Mesothelial cell of epicardium (in vitro differentiated cells): ENCODE measurements around the gene GEMIN7. TPM values are rescaled to one million over a fixed set of nuclear protein-coding genes. Genes with fewer than 3 reads are reported as not detected.

Experiments used
- DNase-seq, 2 experiments: peaks; one replicate each; pipeline ENCODE4 v3.0.0; 2021; ENCODE audit warnings: low spot score in 2 of 2; ENCODE audit not compliant: unreplicated experiment in 2 of 2
- H3K27ac Mint-ChIP-seq: 2 replicates; pipeline ENCODE4 v1.8.0; 2021; ENCODE audit warnings: mixed read lengths
- H3K27me3 Mint-ChIP-seq: 2 replicates; pipeline ENCODE4 v1.8.0; 2021; ENCODE audit warnings: low read depth, mixed read lengths
- H3K36me3 Mint-ChIP-seq: 2 replicates; pipeline ENCODE4 v1.8.0; 2021; ENCODE audit warnings: mixed read lengths
- H3K4me1 Mint-ChIP-seq: 2 replicates; pipeline ENCODE4 v1.8.0; 2021; ENCODE audit warnings: mixed read lengths
- H3K4me3 Mint-ChIP-seq: 2 replicates; pipeline ENCODE4 v1.8.0; 2021; ENCODE audit warnings: mild to moderate bottlenecking, moderate library complexity, mixed read lengths
- H3K9me3 Mint-ChIP-seq: 2 replicates; pipeline ENCODE4 v1.8.0; 2021; ENCODE audit warnings: mixed read lengths
- total RNA-seq: library from RNA; stranded (reverse); gene quantifications from 3 replicates; pipeline ENCODE4 v1.2.1, GENCODE V29; 2021
- TF ChIP-seq, protein P1 (sequence below): fragments of 200-600 bp; sonication (generic); IDR thresholded peaks from one replicate; pipeline ENCODE4 v1.5.0; 2021; ENCODE audit warnings: antibody characterized with exemption; ENCODE audit not compliant: unreplicated experiment

GEMIN7 gene
- total RNA-seq, 1 donor from 2014 or later: 27.5 TPM

DNA sequence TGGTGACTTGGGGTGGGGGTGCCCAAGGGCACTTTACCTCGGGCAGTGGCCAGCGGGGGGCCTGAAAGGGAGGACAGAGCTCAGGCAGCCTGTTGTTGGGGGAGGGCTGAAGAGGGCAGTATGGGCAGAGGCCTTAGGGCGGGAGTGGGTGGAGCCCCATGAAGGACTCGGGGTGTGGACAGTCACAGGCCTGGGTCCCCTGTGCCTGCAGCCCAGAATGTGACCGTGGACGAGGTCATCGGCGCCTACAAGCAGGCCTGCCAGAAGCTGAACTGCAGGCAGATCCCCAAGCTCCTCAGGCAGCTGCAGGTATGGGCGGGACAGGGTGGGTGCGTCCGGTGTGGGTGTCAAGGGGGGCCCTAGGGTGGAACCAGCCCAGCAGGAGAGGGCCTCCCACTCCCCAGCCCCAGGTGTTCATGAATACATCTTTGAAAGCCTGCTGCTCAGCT lies 59.3 kb downstream of the GEMIN7 start:
- Mint-ChIP-seq H3K4me1 (peaks cover 8% of the 10 kb centered on the region), H3K4me3 (no peak overlapping the region), H3K9me3 (no peaks in the 10 kb centered on the region), H3K27ac (peak overlapping the region; percentile 15), H3K27me3 (no peaks in the 10 kb centered on the region), H3K36me3 (peaks cover 10% of the 10 kb centered on the region)
- TF ChIP-seq, protein P1, sequence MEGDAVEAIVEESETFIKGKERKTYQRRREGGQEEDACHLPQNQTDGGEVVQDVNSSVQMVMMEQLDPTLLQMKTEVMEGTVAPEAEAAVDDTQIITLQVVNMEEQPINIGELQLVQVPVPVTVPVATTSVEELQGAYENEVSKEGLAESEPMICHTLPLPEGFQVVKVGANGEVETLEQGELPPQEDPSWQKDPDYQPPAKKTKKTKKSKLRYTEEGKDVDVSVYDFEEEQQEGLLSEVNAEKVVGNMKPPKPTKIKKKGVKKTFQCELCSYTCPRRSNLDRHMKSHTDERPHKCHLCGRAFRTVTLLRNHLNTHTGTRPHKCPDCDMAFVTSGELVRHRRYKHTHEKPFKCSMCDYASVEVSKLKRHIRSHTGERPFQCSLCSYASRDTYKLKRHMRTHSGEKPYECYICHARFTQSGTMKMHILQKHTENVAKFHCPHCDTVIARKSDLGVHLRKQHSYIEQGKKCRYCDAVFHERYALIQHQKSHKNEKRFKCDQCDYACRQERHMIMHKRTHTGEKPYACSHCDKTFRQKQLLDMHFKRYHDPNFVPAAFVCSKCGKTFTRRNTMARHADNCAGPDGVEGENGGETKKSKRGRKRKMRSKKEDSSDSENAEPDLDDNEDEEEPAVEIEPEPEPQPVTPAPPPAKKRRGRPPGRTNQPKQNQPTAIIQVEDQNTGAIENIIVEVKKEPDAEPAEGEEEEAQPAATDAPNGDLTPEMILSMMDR: no peak
- no peak for DNase-seq

DNA sequence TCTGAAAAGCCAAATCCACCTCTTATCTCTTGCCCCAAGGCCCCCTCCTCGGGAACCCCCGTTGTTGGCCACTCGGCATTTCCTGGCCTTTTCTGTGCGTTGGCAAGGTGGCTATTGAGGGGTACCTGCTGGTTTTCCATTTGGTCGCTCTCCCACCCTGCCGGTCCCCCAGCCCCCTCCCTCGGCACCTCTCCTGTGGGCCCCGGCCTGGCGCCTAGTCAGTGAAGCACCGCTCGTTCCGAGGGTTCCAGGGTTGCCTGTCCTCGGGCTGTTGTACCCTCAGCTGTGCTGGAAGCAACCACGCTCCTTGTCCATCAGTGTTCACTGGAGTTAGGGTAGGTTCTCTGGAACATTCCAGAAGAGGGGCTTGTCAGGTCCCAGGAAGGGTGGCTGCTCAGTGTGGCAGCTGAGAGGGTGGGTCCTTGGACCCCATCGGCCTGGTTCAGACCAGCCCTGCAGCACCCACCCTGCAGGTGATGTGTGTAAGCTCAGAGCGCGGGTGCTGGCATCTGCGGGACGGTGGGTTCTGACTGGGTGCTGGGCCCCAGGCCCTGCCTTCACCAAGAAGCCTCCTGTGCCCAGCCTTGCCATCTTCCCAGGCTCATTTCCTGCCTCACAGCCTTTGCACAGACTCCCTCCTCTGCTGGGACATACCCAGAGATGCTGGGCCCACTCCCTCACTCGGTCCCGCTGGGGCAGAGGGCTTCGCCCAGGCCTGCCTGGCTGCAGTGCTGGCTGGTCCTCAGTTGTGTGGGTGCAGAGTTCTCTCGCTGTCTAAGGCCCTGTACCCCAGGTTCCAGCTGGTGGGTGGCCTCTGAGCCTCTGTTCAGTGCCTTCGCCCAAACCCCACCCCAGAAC lies 60.5 kb downstream of the GEMIN7 start:
- no peak for DNase-seq
- Mint-ChIP-seq H3K36me3 (peaks cover 10% of the 10 kb centered on the region), H3K27me3 (no peaks in the 10 kb centered on the region), H3K4me1 (peaks cover 8% of the 10 kb centered on the region), H3K4me3 (no peak overlapping the region), H3K27ac (no peak overlapping the region), H3K9me3 (no peaks in the 10 kb centered on the region)
- TF ChIP-seq, protein P1: no peak

GRCh38 chr19:45140144-45140503 lies 61.1 kb downstream of the GEMIN7 start:
- H3K4me1 Mint-ChIP-seq: peaks cover 8% of the 10 kb centered on the region
- DNase-seq: no peak
- H3K36me3 Mint-ChIP-seq: peaks cover 10% of the 10 kb centered on the region
- no peak overlapping the region for H3K4me3 Mint-ChIP-seq
- H3K27me3 Mint-ChIP-seq: no peaks in the 10 kb centered on the region
- TF ChIP-seq, protein P1: no peak
- no peaks in the 10 kb centered on the region for H3K9me3 Mint-ChIP-seq
- H3K27ac Mint-ChIP-seq: no peak overlapping the region

- H3K4me1 Mint-ChIP-seq: peaks cover 8% of the 10 kb centered on the region
- no peaks in the 10 kb centered on the region for H3K27me3 Mint-ChIP-seq
- TF ChIP-seq, protein P1: no peak
- H3K9me3 Mint-ChIP-seq: no peaks in the 10 kb centered on the region
- DNase-seq: no peak
- H3K27ac Mint-ChIP-seq: no peak overlapping the region
- H3K36me3 Mint-ChIP-seq: peaks cover 10% of the 10 kb centered on the region
- no peak overlapping the region for H3K4me3 Mint-ChIP-seq
Measured at GRCh38 chr19:45140533-45140932, 61.5 kb downstream of the GEMIN7 start.

Other genes starting within 250 kb of the GEMIN7 start
- 291 to 300 TPM (median 299 TPM) in 3 replicates for gene NECTIN2, start 233.0 kb upstream of the GEMIN7 start, total RNA-seq
- 47.7 to 49.8 TPM (median 47.8 TPM) in 3 replicates for gene TOMM40, start 188.0 kb upstream of the GEMIN7 start, total RNA-seq
- gene APOE, start 173.5 kb upstream of the GEMIN7 start, total RNA-seq: 285 to 290 TPM (median 289 TPM) in 3 replicates
- gene APOC1, start 164.7 kb upstream of the GEMIN7 start, total RNA-seq: 18.6 to 20.0 TPM (median 18.6 TPM) in 3 replicates
- not detected in 3 replicates for gene APOC4, start 137.0 kb upstream of the GEMIN7 start, total RNA-seq
- not detected in 3 replicates for gene APOC2, start 133.2 kb upstream of the GEMIN7 start, total RNA-seq
- gene CLPTM1, start 123.9 kb upstream of the GEMIN7 start, total RNA-seq: 85.6 to 89.6 TPM (median 85.6 TPM) in 3 replicates
- gene RELB, start 77.8 kb upstream of the GEMIN7 start, total RNA-seq: 18.5 to 20.8 TPM (median 18.7 TPM) in 3 replicates
- 132 to 133 TPM (median 133 TPM) in 3 replicates for gene CLASRP, start 40.2 kb upstream of the GEMIN7 start, total RNA-seq
- 0.99 to 1.1 TPM (median 1.1 TPM) in 3 replicates for gene ZNF296, start 2.8 kb upstream of the GEMIN7 start, total RNA-seq
- gene PPP1R37, start 13.9 kb downstream of the GEMIN7 start, total RNA-seq: 36.2 to 40.7 TPM (median 38.9 TPM) in 3 replicates
- gene NKPD1, start 81.7 kb downstream of the GEMIN7 start, total RNA-seq: 0.54 to 1.1 TPM (median 0.71 TPM) in 3 replicates
- 42.8 to 48.0 TPM (median 46.7 TPM) in 3 replicates for gene TRAPPC6A, start 99.0 kb downstream of the GEMIN7 start, total RNA-seq
- 8.0 to 10.3 TPM (median 8.9 TPM) in 3 replicates for gene BLOC1S3, start 99.5 kb downstream of the GEMIN7 start, total RNA-seq
- 1.4 to 1.7 TPM (median 1.6 TPM) in 3 replicates for gene EXOC3L2, start 166.1 kb downstream of the GEMIN7 start, total RNA-seq
- gene MARK4, start 172.0 kb downstream of the GEMIN7 start, total RNA-seq: 58.6 to 64.9 TPM (median 63.7 TPM) in 3 replicates
- not detected in 3 replicates for gene CKM, start 243.6 kb downstream of the GEMIN7 start, total RNA-seq